Activated CD4-positive, alpha-beta T cell treated with anti-CD3 and anti-CD28 coated beads, Interleukin-2, amount 10 ng/mL, durations not matched to agents 7 days and 5 days (primary cell): Measurements from ENCODE around the gene LRRC51. TPM values are rescaled to one million over a fixed set of nuclear protein-coding genes. Genes with fewer than 3 reads are reported as not detected.

Source experiments
- CTCF ChIA-PET: fragments of 350-600 bp; sonication (Branson Sonifier 250); formaldehyde crosslinking; loops from one replicate; lab custom pipeline; 2021; ENCODE audit warnings: antibody characterized with exemption; lab: Charles Lee
- POLR2A ChIA-PET: fragments of 350-600 bp; sonication (Branson Sonifier 250); formaldehyde crosslinking; loops from one replicate; lab custom pipeline; 2021; ENCODE audit warnings: antibody characterized with exemption; lab: Charles Lee
- DNase-seq: peaks from one replicate; pipeline ENCODE4 v3.0.0-alpha.2; 2020
- H3K27ac Mint-ChIP-seq: one replicate; pipeline ENCODE4 v1.8.0; 2021; ENCODE audit warnings: mild to moderate bottlenecking, moderate library complexity, mixed read lengths
- H3K27me3 Mint-ChIP-seq: one replicate; pipeline ENCODE4 v1.8.0; 2021; ENCODE audit warnings: mixed read lengths
- H3K36me3 Mint-ChIP-seq: one replicate; pipeline ENCODE4 v1.8.0; 2021; ENCODE audit warnings: low read depth, mixed read lengths
- H3K4me1 Mint-ChIP-seq: one replicate; pipeline ENCODE4 v1.8.0; 2021; ENCODE audit warnings: mixed read lengths
- H3K4me3 Mint-ChIP-seq: one replicate; pipeline ENCODE4 v1.8.0; 2021; ENCODE audit warnings: mild to moderate bottlenecking, moderate library complexity, mixed read lengths
- H3K9me3 Mint-ChIP-seq: one replicate; pipeline ENCODE4 v1.8.0; 2021; ENCODE audit warnings: mixed read lengths
- total RNA-seq, 2 experiments: library from RNA; stranded (reverse); gene quantifications; one replicate each; pipeline ENCODE4 v1.2.3, GENCODE V29; 2021

LRRC51 gene, protein sequence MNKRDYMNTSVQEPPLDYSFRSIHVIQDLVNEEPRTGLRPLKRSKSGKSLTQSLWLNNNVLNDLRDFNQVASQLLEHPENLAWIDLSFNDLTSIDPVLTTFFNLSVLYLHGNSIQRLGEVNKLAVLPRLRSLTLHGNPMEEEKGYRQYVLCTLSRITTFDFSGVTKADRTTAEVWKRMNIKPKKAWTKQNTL
- 1 to 10 TPM; 9.3 to 9.5 TPM for total RNA-seq

DNA sequence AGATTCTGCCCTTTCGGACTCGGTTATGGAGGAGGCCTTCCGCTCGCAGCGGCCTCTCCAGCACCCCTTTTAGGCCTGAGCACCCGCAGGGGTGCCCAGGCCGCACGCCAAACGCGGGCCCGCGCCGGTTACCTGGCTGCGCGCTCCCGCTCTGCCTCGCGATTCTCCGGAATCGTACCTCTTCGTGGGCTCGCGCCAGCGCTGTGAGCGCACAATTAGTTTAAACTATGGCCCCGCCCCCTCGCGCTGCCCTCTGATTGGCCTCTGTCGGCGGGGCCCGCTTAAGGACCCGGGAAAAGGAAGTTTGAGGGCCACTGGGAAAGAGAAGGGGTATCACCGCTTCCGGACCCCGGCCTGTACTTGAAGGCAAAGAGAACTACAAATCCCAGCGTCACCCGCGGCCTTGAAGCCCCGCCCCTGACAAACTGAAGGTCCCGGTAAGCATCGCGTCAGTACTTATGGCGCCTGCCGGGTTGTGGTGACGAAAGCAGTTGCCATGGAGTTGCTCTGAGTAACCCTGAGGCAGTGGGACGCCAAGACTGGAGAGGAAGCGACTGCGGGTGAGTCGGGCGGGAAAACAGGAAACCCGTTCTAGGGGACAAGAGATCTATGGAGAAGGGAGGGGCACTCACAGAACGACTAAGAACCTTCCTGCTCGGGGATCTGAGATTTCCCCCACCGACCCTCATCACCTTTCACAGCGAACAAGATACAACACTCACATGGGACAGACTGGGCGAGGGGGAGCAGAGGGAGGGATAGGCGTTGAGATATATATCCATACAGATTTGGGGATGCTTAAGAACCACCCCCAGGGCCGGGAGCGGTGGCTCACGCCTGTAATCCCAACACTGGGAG, at the start of gene LRRC51, which contains the start of gene NUMA1:
LRRC51 (plus strand) TSS at position 525 of the 858 bp plus-strand sequence. CDS start 8,234 bp downstream, outside the sequence.
NUMA1 (minus strand) TSS at position 217 of the 858 bp plus-strand sequence. CDS start 44,599 bp downstream, outside the sequence.
- Mint-ChIP-seq H3K27me3 (no peaks in the 10 kb centered on the region), H3K4me3 (peak within 1 kb of the TSS; percentile 90), H3K36me3 (peaks cover 9% of the 10 kb centered on the region), H3K9me3 (no peaks in the 10 kb centered on the region), H3K27ac (peak within 1 kb of the TSS; percentile 96), H3K4me1 (peaks cover 53% of the 10 kb centered on the region)
- POLR2A ChIA-PET = no interaction called here
- CTCF ChIA-PET = interaction anchor here (1.0 to 2.1 kb wide), 3 partner anchors 10 to 32 kb away, joined by 3 to 11 read pairs (median 3); partner anchors contain the start of gene ANAPC15
- peak; percentile 100 for DNase-seq

DNA sequence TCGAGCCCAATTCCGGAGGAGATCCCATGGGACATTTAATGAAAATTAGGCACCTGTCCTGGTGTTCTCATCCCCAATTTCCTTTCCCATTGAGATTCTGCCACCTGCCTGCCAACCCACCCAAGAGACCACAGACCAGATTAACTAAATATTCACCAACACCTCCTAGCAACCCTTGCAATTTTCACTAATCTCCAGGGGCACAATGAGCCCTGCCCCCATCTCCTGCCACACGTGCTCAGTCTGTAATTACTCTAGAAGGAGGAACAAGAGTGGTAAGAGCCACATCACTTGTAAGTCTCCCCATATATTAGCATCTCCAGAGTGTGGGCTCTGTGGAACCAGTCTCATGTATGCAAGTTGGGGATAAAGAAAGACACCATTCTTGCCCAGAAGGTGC, 44.0 kb upstream of the LRRC51 start:
- peaks cover 19% of the 10 kb centered on the region for H3K4me1 Mint-ChIP-seq
- POLR2A ChIA-PET = no interaction called here
- no peaks in the 10 kb centered on the region for H3K9me3 Mint-ChIP-seq
- no peaks in the 10 kb centered on the region for H3K27me3 Mint-ChIP-seq
- H3K4me3 Mint-ChIP-seq = no peak overlapping the region
- CTCF ChIA-PET = interaction anchor here (1.0 to 1.3 kb wide), 2 partner anchors 12 to 107 kb away, joined by 3 to 5 read pairs; no protein-coding TSS in a partner anchor
- H3K36me3 Mint-ChIP-seq = peaks cover 33% of the 10 kb centered on the region
- no peak overlapping the region for H3K27ac Mint-ChIP-seq
- no peak for DNase-seq

DNA sequence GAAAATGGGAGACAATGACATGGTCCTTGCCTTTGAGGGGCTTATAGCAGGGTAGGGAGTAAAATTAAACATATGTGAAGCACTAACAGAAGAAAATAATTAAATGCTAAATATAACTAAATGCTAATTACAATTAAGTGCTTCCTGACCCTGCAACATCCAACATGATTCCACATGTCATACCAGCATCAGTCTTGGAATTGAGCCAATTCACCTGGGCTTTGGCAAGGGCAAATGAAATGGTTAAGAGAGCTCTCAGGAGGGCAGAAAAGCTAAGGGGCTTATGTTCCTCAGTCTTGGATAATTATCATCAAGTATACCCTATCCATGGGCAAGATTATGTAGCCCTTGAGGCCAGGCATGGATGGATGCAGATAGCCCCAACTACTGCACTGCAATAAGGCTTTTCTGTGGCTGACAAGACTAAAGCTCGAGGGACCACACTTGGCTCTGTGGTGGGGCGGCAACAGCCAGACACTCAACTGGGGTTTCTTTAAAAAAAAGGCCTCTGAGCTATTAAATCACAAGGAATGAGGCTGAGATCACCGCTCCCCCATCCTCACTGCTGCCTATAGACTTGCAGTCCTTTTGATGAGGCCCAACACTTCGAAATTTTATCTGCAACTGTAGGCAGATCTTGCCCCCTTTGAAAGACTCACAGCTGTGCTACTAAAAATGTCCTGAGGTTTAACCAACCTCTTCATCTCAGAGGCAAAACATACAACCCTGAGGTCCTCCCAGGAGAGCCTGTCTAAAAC, 42.9 kb upstream of the LRRC51 start:
- H3K4me1 Mint-ChIP-seq = peaks cover 30% of the 10 kb centered on the region
- H3K9me3 Mint-ChIP-seq = no peaks in the 10 kb centered on the region
- H3K27me3 Mint-ChIP-seq = no peaks in the 10 kb centered on the region
- no peak overlapping the region for H3K27ac Mint-ChIP-seq
- ChIA-PET CTCF (interaction anchor here (1.0 to 2.6 kb wide), 6 partner anchors 8 to 106 kb away, joined by 3 to 7 read pairs (median 3); no protein-coding TSS in a partner anchor), POLR2A (no interaction called here)
- H3K36me3 Mint-ChIP-seq = peaks cover 32% of the 10 kb centered on the region
- no peak for DNase-seq
- no peak overlapping the region for H3K4me3 Mint-ChIP-seq

DNA sequence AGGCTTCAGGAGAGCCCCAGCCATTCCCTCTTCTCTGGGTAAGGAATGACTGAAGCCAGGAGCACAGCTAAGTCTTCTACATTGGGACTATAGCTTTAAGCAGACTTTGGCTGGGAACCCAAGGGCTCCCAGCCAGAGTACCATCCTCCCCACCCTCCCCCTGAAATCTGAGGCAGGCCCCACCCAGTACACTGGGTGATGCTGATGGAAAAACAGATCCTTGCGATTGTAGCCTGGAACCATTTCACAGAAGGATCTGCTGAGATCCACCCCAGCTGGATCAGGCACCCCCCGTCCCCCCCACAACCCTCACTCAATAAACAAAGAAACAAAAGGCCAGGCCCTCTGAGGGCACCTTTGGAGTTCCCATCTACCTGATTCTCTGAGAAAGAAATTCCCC, 42.2 kb upstream of the LRRC51 start:
- CTCF ChIA-PET = interaction anchor here (1.1 to 2.9 kb wide), 7 partner anchors 9 to 34 kb away, joined by 3 to 18 read pairs (median 6); no protein-coding TSS in a partner anchor

DNA sequence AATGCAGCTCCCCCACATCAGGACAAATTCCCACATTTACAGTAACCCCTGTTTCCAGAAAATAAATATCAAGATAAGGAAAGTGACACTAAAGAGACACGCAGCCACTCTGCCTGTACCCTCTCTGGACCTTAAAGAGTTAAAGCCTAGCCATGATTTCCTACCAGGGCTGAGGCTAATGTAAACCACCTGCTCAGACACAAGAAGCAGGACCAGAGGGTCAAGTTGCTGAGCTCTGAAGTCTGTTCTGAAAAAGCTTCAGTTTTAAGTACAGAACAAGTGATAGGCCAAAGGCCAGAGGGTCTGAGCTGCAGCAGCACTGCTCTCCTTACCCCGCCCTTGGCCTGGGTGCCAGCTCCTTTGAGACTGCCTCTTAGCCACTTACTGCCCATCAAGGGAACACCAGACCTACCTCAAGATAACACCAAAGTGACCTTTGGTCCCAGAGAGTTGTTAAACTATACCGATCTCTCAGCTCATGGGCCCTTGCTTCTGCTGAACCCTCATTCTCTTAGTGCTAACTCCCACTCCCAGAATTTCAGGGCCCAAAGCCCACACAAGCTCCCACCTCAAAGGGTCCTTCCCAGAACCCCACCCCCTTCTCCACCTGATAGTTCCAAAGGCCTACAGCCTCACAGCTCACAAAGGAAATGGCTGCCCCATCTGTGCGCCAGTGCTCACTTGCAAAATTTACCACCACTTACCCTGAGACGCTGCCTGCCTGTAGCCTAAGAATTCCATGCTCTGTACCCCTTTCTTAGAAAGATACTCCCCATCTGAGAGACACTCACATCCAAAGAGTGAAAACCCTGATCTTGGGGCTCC, 41.4 kb upstream of the LRRC51 start:
- Mint-ChIP-seq H3K27ac (no peak overlapping the region), H3K4me3 (no peak overlapping the region), H3K9me3 (no peaks in the 10 kb centered on the region), H3K36me3 (peaks cover 25% of the 10 kb centered on the region), H3K4me1 (peaks cover 37% of the 10 kb centered on the region), H3K27me3 (no peaks in the 10 kb centered on the region)
- ChIA-PET CTCF (interaction anchor here (0.8 to 2.9 kb wide), 12 partner anchors 9 to 182 kb away, joined by 3 to 18 read pairs (median 4); no protein-coding TSS in a partner anchor), POLR2A (interaction anchor here (0.6 kb wide), 1 partner anchor 16 kb away, joined by 3 read pairs; no protein-coding TSS in a partner anchor)
- DNase-seq = no peak

More for the DNA sequence above, 42.2 kb upstream of the LRRC51 start:
- peaks cover 29% of the 10 kb centered on the region for H3K36me3 Mint-ChIP-seq
- POLR2A ChIA-PET = interaction anchor here (0.6 kb wide), 1 partner anchor 15 kb away, joined by 3 read pairs; no protein-coding TSS in a partner anchor
- no peaks in the 10 kb centered on the region for H3K9me3 Mint-ChIP-seq
- no peaks in the 10 kb centered on the region for H3K27me3 Mint-ChIP-seq
- no peak for DNase-seq
- H3K4me3 Mint-ChIP-seq = no peak overlapping the region
- H3K4me1 Mint-ChIP-seq = peaks cover 32% of the 10 kb centered on the region
- no peak overlapping the region for H3K27ac Mint-ChIP-seq

DNA sequence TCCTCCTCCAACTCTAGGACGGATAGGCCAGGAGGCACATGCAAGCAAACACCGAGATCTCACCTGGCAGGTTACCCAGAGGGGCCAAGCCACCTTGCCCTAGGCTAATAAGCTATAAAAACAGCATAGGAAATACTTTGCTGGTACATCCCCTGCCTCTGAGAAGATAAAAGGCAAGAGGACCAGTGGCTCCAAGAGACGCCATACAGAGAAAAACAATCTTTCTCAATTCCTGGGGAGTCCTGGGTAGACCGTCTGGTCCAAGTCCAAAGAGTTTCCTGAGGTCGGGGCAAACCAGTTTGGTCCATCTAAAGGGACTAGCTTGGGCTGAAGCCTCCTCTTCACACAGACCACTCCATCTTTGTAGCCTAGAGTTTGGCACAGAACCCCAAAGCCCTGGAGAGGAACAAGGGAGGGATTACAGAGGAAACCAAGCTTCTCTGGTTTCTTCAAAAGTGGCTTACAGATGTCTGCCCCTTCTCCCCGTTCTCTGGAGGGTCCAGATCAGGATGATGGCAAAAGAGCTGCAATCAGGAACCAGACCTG, 40.7 kb upstream of the LRRC51 start:
- CTCF ChIA-PET = interaction anchor here (0.6 to 2.9 kb wide), 15 partner anchors 8 to 182 kb away, joined by 3 to 18 read pairs (median 4); no protein-coding TSS in a partner anchor
- Mint-ChIP-seq H3K27me3 (no peaks in the 10 kb centered on the region), H3K4me1 (peaks cover 38% of the 10 kb centered on the region), H3K27ac (no peak overlapping the region), H3K4me3 (no peak overlapping the region), H3K36me3 (peaks cover 24% of the 10 kb centered on the region), H3K9me3 (no peaks in the 10 kb centered on the region)
- POLR2A ChIA-PET = interaction anchor here (0.8 kb wide), 1 partner anchor 41 kb away, joined by 3 read pairs; the partner anchor contains the start of gene IL18BP
- DNase-seq = no peak

DNA sequence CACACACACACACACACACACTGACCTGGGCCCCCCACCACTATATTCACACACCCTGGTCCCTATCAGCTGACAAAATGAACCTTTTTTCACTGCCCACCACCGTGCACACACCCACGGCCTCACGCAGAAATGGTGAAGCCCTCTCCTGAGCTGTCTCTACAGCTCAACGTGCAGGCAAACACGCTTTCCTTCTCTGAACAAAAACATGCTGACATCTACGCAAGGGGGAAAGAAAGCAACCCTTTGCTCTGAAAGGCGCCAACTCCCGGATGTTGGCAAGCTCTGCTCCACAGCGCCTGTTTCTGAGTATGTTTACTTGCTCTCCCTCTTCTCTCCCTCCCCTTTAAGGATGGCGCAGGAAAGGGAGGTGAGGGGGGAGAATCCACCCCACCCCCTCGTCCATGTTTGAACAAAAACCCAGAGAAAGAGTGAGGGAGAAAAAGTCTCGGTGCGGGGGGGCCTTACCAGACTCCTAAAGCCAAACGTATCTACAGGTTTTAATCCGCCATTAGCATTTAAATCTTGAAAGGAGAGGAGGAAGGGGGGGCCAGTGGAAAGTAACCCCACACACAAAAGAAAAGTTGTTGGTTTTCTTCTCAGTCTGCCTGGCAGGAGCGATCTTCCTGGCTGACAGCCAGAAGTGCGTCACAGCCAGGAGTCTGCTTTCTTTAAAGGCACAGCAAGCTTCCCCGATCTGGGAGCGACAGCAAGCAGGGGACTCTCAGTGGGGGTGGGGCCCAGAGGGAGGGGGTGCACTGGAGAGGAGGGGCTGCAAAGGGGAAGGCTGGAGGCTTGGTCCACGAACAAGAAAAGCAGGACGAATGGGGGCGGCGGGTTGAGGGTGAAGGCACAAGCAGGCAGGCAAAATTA, 39.9 kb upstream of the LRRC51 start:
- no peaks in the 10 kb centered on the region for H3K27me3 Mint-ChIP-seq
- peaks cover 39% of the 10 kb centered on the region for H3K4me1 Mint-ChIP-seq
- peak; percentile 79 for DNase-seq
- H3K27ac Mint-ChIP-seq = no peak overlapping the region
- H3K36me3 Mint-ChIP-seq = peaks cover 21% of the 10 kb centered on the region
- H3K4me3 Mint-ChIP-seq = no peak overlapping the region
- POLR2A ChIA-PET = interaction anchor here (0.8 kb wide), 1 partner anchor 42 kb away, joined by 3 read pairs; the partner anchor contains the start of gene IL18BP
- H3K9me3 Mint-ChIP-seq = no peaks in the 10 kb centered on the region
- CTCF ChIA-PET = interaction anchor here (0.7 to 2.9 kb wide), 10 partner anchors 8 to 181 kb away, joined by 3 to 18 read pairs (median 4); no protein-coding TSS in a partner anchor

DNA sequence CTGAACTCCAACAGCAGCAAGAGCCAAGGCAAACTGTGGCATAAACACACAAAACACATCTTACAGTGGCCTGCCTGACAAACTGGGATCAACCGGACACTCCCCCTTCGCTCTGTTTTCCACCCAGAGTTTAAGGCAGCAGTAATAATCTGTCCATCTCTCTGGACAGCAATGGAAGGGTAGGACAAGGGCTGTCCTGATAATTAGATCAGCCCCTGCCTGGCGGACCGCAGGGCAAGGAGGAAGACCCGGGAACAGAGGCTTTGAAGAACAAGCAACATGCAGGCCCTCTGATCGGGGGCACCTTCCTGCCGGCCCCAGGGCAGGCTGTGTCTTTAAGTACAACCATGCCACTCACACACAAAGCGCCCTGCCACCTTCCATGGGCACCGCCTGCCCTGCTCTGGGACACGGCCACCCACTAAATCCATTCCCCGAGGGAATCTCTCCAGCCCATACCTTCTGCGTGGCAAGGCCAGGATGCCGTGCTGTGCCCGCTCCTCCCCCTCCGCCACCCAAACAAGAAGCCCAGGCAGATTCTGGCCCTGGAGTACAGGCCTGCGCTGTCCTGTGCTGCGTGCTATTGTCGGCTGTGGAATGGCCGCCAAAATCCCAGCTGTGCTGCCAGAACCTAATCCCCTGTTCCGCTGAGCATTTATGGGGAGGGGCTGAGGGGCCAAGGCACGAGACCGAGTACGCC, 39.1 kb upstream of the LRRC51 start:
- H3K27me3 Mint-ChIP-seq = no peaks in the 10 kb centered on the region
- ChIA-PET CTCF (interaction anchor here (1.5 to 2.9 kb wide), 2 partner anchors 10 to 16 kb away, joined by 7 to 18 read pairs; no protein-coding TSS in a partner anchor), POLR2A (no interaction called here)
- no peaks in the 10 kb centered on the region for H3K9me3 Mint-ChIP-seq
- DNase-seq = peak; percentile 34
- H3K4me1 Mint-ChIP-seq = peaks cover 34% of the 10 kb centered on the region
- no peak overlapping the region for H3K4me3 Mint-ChIP-seq
- H3K27ac Mint-ChIP-seq = no peak overlapping the region
- peaks cover 16% of the 10 kb centered on the region for H3K36me3 Mint-ChIP-seq

DNA sequence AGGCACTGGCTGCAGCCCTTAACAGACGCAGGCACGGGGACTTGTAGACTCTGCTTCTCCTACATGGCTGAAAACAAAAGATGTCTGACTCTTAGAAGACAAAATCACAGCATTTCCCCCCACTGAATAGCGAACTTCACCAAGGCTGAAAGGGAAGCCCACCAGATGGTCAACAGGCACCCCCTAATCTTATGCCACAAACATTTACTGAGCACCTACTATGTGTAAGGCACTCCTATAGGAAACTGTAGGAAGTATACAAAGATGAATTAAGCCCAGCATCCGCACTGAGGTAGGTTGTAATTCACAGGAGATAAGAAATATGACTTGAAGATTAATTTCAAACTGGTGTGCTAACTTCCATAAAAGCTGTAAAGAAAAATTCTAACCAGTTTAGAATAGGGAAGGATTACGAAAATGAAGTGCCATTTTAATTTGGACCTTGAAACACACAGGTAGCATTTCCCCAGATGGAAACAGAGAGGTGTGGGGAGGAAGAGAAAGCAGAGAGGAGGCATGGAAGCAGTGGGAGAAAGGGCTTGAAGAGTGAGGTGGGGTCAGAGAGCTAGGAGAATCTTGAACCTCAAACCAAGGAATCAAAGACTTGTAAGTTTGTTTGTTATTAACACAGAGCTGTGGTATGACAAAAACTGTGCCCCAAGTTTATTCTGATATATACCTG, 38.4 kb upstream of the LRRC51 start:
- Mint-ChIP-seq H3K4me3 (no peak overlapping the region), H3K27me3 (no peaks in the 10 kb centered on the region), H3K4me1 (peaks cover 28% of the 10 kb centered on the region), H3K9me3 (no peaks in the 10 kb centered on the region), H3K36me3 (peaks cover 14% of the 10 kb centered on the region), H3K27ac (no peak overlapping the region)
- ChIA-PET POLR2A (no interaction called here), CTCF (interaction anchor here (0.9 kb wide), 1 partner anchor 59 kb away, joined by 3 read pairs; no protein-coding TSS in a partner anchor)
- DNase-seq = no peak
